LoVo (cell line): Measurements from ENCODE around the gene TACC3.
A peak's percentile ranks its signal among the peaks of the same experiment; 100 is the strongest.

ENCODE experiments used
- DNase-seq: peaks from one replicate; pipeline ENCODE4 v3.0.0-alpha.2; 2016; ENCODE audit warnings: low spot score

TACC3 gene

GRCh38 chr4:1746919-1747602 is 25.7 kb downstream of the TACC3 start:
- DNase-seq: no peak

GRCh38 chr4:1747603-1747967 is 26.3 kb downstream of the TACC3 start:
- no peak for DNase-seq

- DNase-seq: peak; percentile 79
These were observed 27.2 kb downstream of the TACC3 start for GRCh38 chr4:1748465-1748995.

- DNase-seq: no peak
These were observed 28.0 kb downstream of the TACC3 start for GRCh38 chr4:1749370-1749769.

- DNase-seq: no peak
These were observed 28.5 kb downstream of the TACC3 start for GRCh38 chr4:1749826-1750225.

GRCh38 chr4:1750381-1751154 is 29.2 kb downstream of the TACC3 start:
- no peak for DNase-seq

GRCh38 chr4:1751155-1751918 is 30.0 kb downstream of the TACC3 start:
- DNase-seq: no peak

- no peak for DNase-seq
These were observed 30.6 kb downstream of the TACC3 start for GRCh38 chr4:1751919-1752283.

GRCh38 chr4:1752284-1753041 is 31.1 kb downstream of the TACC3 start:
- DNase-seq: no peak

GRCh38 chr4:1753294-1753696 is 32.0 kb downstream of the TACC3 start:
- DNase-seq: no peak

GRCh38 chr4:1753697-1754311 is 32.5 kb downstream of the TACC3 start:
- no peak for DNase-seq

GRCh38 chr4:1754336-1754735 is 33.0 kb downstream of the TACC3 start:
- DNase-seq: no peak

GRCh38 chr4:1755297-1755696 is 34.0 kb downstream of the TACC3 start:
- no peak for DNase-seq

- no peak for DNase-seq
These were observed 34.8 kb downstream of the TACC3 start for GRCh38 chr4:1756079-1756478.

GRCh38 chr4:1756893-1757779 is 35.8 kb downstream of the TACC3 start:
- no peak for DNase-seq

GRCh38 chr4:1757836-1758235 is 36.5 kb downstream of the TACC3 start:
- no peak for DNase-seq

GRCh38 chr4:1758306-1759121 is 37.2 kb downstream of the TACC3 start:
- no peak for DNase-seq

GRCh38 chr4:1759170-1759817 is 38.0 kb downstream of the TACC3 start:
- no peak for DNase-seq

GRCh38 chr4:1759818-1760223 is 38.5 kb downstream of the TACC3 start:
- DNase-seq: no peak
